Measurements from ENCODE around the gene SELPLG.

DNA sequence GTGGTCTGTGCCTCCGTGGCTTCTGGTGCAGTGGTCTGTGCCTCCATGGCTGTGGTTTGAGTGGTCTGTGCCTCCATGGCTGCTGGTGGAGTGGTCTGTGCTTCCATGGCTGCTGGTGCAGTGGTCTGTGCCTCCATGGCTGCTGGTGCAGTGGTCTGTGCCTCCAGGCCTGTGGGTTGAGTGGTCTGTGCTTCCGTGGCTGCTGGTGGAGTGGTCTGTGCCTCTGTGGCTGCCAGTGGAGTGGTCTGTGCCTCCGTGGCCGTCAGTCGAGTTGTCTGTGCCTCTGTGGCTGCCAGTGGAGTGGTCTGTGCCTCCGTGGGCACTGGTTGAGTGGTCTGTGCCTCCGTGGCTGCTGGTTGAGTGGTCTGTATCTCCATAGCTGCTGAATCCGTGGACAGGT lies 10.1 kb downstream of the SELPLG start:
- TF ChIP-seq BHLHE40 (IDR thresholded peaks at IDR 0.05; ENCODE audit: borderline replicate concordance) (no peak), ELF4 (IDR thresholded peaks at IDR 0.05) (no peak), FOXM1 (IDR thresholded peaks at IDR 0.05; ENCODE audit: borderline replicate concordance) (no peak), FOXK2 (IDR thresholded peaks at IDR 0.05) (no peak), TARDBP (IDR thresholded peaks at IDR 0.05) (no peak), SP1 (IDR thresholded peaks at IDR 0.05) (no peak), HDGF (IDR thresholded peaks at IDR 0.05; ENCODE audit: borderline replicate concordance) (no peak), L3MBTL2 (conservative IDR thresholded peaks at IDR 0.05) (no peak), FOXA1 (IDR thresholded peaks at IDR 0.05) (no peak), SUZ12 (IDR thresholded peaks at IDR 0.05) (no peak), ARNT (IDR thresholded peaks at IDR 0.05) (no peak)
- TF ChIP-seq, protein P1, sequence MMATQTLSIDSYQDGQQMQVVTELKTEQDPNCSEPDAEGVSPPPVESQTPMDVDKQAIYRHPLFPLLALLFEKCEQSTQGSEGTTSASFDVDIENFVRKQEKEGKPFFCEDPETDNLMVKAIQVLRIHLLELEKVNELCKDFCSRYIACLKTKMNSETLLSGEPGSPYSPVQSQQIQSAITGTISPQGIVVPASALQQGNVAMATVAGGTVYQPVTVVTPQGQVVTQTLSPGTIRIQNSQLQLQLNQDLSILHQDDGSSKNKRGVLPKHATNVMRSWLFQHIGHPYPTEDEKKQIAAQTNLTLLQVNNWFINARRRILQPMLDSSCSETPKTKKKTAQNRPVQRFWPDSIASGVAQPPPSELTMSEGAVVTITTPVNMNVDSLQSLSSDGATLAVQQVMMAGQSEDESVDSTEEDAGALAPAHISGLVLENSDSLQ (IDR thresholded peaks at IDR 0.05): no peak

Measured in HEK293T (cell line).